PC-3 (cell line): ENCODE measurements around the gene IER5L.

ENCODE experiments used
- CTCF ChIP-seq: fragments of 300-600 bp; sonication (generic); conservative IDR thresholded peaks from 2 replicates; pipeline ENCODE4 v1.5.1; 2017; ENCODE audit warnings: antibody characterized with exemption, low read depth, mild to moderate bottlenecking, low read length
- EZH2 ChIP-seq: fragments of 300-600 bp; sonication (generic); IDR thresholded peaks from one replicate; pipeline ENCODE4 v1.6.1; 2017; ENCODE audit warnings: antibody characterized with exemption, mild to moderate bottlenecking, low read length; ENCODE audit not compliant: unreplicated experiment
- EZH2phosphoT487 ChIP-seq: fragments of 300-600 bp; sonication (generic); IDR thresholded peaks from 2 replicates; pipeline ENCODE4 v1.6.1; 2018; ENCODE audit warnings: mild to moderate bottlenecking, antibody characterized with exemption, low read length, borderline replicate concordance

- no peak for TF ChIP-seq CTCF
- TF ChIP-seq EZH2, result no peak
- no peak for TF ChIP-seq EZH2phosphoT487
Measured at GRCh38 chr9:129182122-129182521, 4.1 kb upstream of the IER5L start.
